HepG2 (cell line): ENCODE data around the gene RAB17. TPM values are rescaled to one million over a fixed set of nuclear protein-coding genes. Genes with fewer than 3 reads are reported as not detected.

Experiments used
- ARNTL ChIP-seq: sonication (generic); formaldehyde crosslinking; IDR thresholded peaks from 2 replicates; pipeline ENCODE4 v1.4.0; 2020; ENCODE audit warnings: mild to moderate bottlenecking, missing genetic modification reagents
- CSRNP2 ChIP-seq: sonication (generic); formaldehyde crosslinking; conservative IDR thresholded peaks from 2 replicates; pipeline ENCODE4 v1.8.0; 2022; ENCODE audit warnings: low read depth, missing genetic modification reagents
- GFI1 ChIP-seq: sonication (generic); formaldehyde crosslinking; IDR thresholded peaks from 2 replicates; pipeline ENCODE4 v1.5.0; 2020; ENCODE audit warnings: missing genetic modification reagents, mild to moderate bottlenecking, borderline replicate concordance
- GZF1 ChIP-seq: sonication (generic); formaldehyde crosslinking; IDR thresholded peaks from 2 replicates; pipeline ENCODE4 v1.5.1; 2020; ENCODE audit warnings: mild to moderate bottlenecking, missing genetic modification reagents
- IRF9 ChIP-seq: sonication (generic); formaldehyde crosslinking; IDR thresholded peaks from 2 replicates; pipeline ENCODE4 v1.8.0; 2022; ENCODE audit warnings: missing genetic modification reagents, mild to moderate bottlenecking, borderline replicate concordance
- JDP2 ChIP-seq: sonication (generic); formaldehyde crosslinking; IDR thresholded peaks from 2 replicates; pipeline ENCODE4 v1.8.1; 2022; ENCODE audit warnings: missing genetic modification reagents, borderline replicate concordance
- SNAI1 ChIP-seq: sonication (generic); formaldehyde crosslinking; IDR thresholded peaks from 2 replicates; pipeline ENCODE4 v1.5.0; 2020; ENCODE audit warnings: mild to moderate bottlenecking, missing genetic modification reagents, borderline replicate concordance
- SOX13 ChIP-seq, 3 experiments: fragments of 450-650 bp in 1 of 3; sonication (generic) in 1 of 3; formaldehyde crosslinking in 1 of 3; IDR thresholded peaks in 2 of 3; conservative IDR thresholded peaks in 1 of 3; 2 replicates each; pipeline versions ENCODE4 v1.5.0 to v1.6.1; 2016 to 2020; ENCODE audit warnings: antibody characterized with exemption in 1 of 3, mild to moderate bottlenecking in 1 of 3, missing compliant biosample characterization in 1 of 3, missing genetic modification reagents in 1 of 3, moderate library complexity in 1 of 3
- SSRP1 ChIP-seq: IDR thresholded peaks from 2 replicates; pipeline ENCODE4 v1.6.1; 2016; ENCODE audit warnings: control low read depth
- ZBTB38 ChIP-seq: sonication (generic); formaldehyde crosslinking; IDR thresholded peaks from 2 replicates; pipeline ENCODE4 v1.5.1; 2020; ENCODE audit warnings: mild to moderate bottlenecking, missing genetic modification reagents
- ZBTB40 ChIP-seq, 2 experiments: fragments of 450-650 bp in 1 of 2; sonication (generic) in 1 of 2; formaldehyde crosslinking in 1 of 2; IDR thresholded peaks; 2 replicates each; pipeline versions ENCODE4 v1.6.1 to v1.8.0; 2016 to 2022; ENCODE audit warnings: antibody characterized with exemption in 1 of 2, mild to moderate bottlenecking in 1 of 2, missing genetic modification reagents in 1 of 2
- ZFP1 ChIP-seq: IDR thresholded peaks from 2 replicates; pipeline ENCODE4 v1.6.1; 2016
- ZIK1 ChIP-seq: sonication (generic); formaldehyde crosslinking; IDR thresholded peaks from 2 replicates; pipeline ENCODE4 v1.5.0; 2020; ENCODE audit warnings: mild to moderate bottlenecking, low read depth, missing genetic modification reagents, borderline replicate concordance
- ZNF350 ChIP-seq: sonication (generic); formaldehyde crosslinking; IDR thresholded peaks from 2 replicates; pipeline ENCODE4 v1.4.0; 2020; ENCODE audit warnings: mild to moderate bottlenecking, low read depth, missing genetic modification reagents, borderline replicate concordance
- ZNF691 ChIP-seq: sonication (generic); formaldehyde crosslinking; IDR thresholded peaks from 2 replicates; pipeline ENCODE4 v1.4.0; 2020; ENCODE audit warnings: missing genetic modification reagents, low read depth, mild to moderate bottlenecking, borderline replicate concordance
- polyA plus RNA-seq, 8 experiments: library from polyadenylated mRNA; depleted of rRNA in 3 of 8; stranded (reverse) in 7 of 8; unstranded in 1 of 8; fragments of >200 nt; fragmentation: Illumina TruSeq in 4 of 8; extraction: Trizol in 4 of 8; gene quantifications; 2 replicates each; pipeline versions ENCODE4 v1.2.1 to v1.2.3, GENCODE V29; 2011 to 2016; ENCODE audit warnings: low read depth in 4 of 8, missing spikeins in 1 of 8, mixed read lengths in 1 of 8; ENCODE audit not compliant: insufficient read depth in 1 of 8
- total RNA-seq, 5 experiments: library from RNA; depleted of rRNA; stranded (reverse); fragments of >200 nt; fragmentation: Illumina TruSeq; extraction: Trizol; gene quantifications; 2 replicates each; pipeline ENCODE4 v1.2.3, GENCODE V29; 2016; ENCODE audit warnings: low read depth in 1 of 5

Gene RAB17
- total and polyA plus RNA-seq, 2 of the 13 experiments (the other 11 are each of a cell fraction or from before 2014, with no cell fraction given), result 68.0 to 124 TPM

GRCh38 chr2:237551071-237551574 is 39.4 kb downstream of the RAB17 start (continued):
- TF ChIP-seq CSRNP2 (CRISPR knock-in tag) (no peak), SNAI1 (CRISPR knock-in tag) (no peak), SOX13 (IDR thresholded peaks at IDR 0.05) (no peak), SOX13 (CRISPR knock-in tag; conservative IDR thresholded peaks at IDR 0.05 in 1 of 2, IDR thresholded peaks at IDR 0.05 in 1 of 2) (no peak), GFI1 (CRISPR knock-in tag) (no peak), ZNF691 (CRISPR knock-in tag) (no peak), ZFP1 (CRISPR knock-in tag) (no peak), ZBTB40 (IDR thresholded peaks at IDR 0.05) (no peak), ZBTB40 (CRISPR knock-in tag; IDR thresholded peaks at IDR 0.05) (0 out of 2 replicates have a peak, but pooled peaks have one; percentile 37), SSRP1 (CRISPR knock-in tag) (no peak), ZNF350 (no peak), ZIK1 (CRISPR knock-in tag) (no peak), GZF1 (CRISPR knock-in tag) (no peak), JDP2 (CRISPR knock-in tag) (no peak), ARNTL (no peak), IRF9 (CRISPR knock-in tag) (peak; percentile 32; the same call in 1 of the 2 replicates), ZBTB38 (CRISPR knock-in tag) (peak; percentile 47; the same call in 1 of the 2 replicates)
